NCI-H2107 treated with DMSO at 0.1 percent for 48 hours (cell line): Measurements from ENCODE around the gene CHN1.

Experiments used
- DNase-seq: peaks from one replicate; lab custom pipeline; 2025; ENCODE audit not compliant: unreplicated experiment; lab: John Stamatoyannopoulos, UW

Gene CHN1

DNA sequence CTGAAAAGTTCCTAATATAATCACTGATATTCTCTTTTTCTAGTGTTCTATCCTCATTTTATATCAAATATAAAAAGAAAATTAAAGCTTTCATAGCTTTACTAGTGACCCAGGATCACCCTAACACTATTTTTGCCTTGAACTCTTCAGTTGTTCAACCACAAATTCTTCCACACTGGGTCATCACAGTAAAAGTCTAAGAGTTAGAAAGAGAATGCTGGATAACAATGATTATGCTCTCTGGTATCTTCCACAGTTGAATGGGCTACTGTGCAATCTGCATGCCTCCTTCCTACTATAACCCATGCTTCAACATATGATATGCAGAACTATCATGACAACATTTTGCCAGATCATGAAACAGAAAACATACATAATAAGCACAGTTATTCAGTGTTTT, 32.3 kb downstream of the CHN1 start:
- no peak for DNase-seq

DNA sequence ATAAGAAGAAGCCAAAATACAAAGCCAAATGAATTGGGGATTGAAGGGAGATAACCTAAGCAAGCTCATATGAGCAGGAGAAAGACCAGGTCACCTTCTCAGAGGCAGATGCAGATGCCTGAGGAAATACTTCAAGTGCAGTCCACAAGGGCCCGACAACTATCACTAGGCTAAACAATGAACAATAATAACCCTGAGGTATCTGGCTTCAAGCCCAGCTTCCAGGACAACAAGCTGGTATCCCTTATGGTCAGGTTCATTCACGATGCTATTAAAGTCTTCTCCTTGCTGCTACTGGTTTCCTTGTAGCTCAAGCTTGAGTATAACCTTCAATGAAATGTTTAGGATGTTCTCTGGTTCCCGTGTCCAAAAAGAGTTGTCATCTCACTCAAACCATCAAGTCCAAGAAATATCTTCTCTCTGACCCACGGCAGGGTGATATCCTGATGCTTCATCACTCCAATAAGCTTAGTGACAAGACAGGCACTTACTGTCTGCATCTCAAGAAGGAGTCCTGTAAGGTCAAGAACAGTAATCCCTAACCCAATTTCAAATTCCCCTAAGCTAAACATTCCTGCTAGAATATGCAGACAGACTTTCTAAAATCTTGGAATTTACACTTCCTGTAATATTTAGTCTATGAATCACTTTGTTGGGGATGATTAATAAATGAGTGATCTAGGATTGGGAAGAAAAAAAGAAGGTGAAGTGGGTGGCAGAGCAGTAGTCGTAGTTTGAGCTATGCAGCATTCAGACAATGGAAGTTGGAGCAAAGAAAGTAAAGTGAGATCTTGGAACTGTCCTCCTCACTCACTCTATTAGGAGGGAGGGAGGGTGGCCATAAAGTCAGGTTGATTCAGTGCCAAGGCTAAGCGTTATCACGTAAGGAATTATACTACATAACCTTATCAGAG, 33.1 kb downstream of the CHN1 start:
- no peak for DNase-seq

DNA sequence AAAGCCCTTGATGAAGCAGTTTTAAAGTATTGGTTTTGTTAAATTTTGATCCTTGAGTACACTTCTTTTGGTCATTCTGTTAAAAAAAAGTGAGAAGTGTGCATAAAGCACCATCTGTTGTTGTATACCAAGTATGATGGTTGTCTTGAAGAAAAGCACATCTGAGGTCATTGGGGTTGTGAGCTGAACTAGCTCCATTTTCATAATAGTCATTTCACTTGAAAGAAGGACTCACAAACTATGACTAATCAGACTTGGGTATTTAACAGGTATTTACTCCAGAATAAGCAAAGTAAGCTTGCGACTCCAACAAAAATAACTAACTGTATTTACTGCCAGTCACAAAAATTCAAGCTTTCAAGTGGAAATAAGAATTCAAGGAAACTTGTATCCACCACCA, 35.1 kb downstream of the CHN1 start:
- no peak for DNase-seq

DNA sequence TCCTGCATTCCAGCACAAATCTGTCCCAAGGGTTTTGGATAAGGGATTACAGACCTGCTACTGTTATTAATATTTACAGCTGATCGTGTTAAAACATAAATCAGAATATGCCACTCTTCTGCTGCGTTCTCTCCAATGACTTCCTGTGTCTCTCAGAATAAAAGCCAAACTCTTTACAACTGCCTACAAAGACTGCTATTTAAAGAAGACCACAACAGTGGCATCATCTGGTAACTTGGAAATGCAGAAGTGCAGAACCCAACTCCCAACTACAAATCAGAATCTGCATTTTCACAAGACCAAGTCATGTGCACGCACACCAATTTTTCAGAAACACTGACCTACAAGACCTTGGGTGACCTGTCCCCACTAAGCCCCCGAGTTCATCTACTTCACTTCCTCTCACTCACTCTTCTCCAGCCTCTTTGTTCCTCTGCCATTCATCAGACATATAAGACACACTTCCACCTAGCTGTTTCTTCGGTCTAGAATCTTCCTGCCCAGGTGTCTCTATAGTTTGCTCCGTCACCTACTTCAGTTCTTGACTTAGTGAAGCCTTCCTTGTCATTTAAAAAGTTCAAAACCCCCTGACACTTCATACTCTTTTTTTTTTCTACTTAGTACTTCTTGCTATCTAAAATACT, 36.0 kb downstream of the CHN1 start:
- DNase-seq = no peak

DNA sequence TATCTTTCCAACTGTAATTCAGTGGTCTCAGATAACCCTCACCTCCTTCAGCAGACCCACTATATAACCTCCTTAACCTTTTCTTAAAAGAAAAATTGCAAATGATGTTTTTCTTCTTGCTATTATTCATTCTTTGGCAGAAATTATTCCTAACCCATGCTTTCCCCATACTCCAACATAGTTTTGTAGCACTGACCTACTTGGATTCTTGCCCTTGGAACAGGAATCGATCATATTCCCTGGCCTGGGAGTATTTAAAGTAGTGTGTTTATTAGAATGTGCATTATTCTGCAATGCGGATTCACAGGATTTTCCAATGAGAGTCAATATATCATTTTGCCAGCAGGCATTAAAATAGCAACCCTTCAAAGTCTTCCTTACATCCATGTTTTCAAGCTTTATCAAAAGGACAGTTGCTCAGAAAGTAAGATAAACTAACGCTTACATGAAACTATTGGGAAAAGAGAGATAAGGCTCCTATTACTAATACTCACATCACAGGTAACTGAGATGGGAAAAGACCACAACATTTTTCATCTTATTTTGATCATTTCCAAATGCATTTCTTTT, 37.4 kb downstream of the CHN1 start:
- DNase-seq = no peak

DNA sequence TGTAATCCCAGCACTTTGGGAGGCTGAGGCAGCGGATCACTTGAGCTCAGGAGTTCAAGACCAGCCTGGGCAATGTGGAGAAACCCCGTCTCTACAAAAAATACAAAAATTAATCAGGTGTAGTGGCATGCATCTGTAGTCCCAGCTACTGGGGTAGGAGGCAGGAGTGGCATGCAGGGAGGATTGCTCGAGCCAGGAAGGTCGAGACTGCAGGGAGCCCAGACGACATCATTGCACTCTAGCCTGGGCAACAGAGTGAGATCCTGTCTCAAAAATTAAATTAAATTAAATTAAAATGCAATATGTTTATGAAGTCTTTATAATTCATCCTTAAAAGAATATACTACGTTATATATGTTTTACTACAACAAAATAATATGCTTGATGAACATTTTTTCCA, 38.1 kb downstream of the CHN1 start:
- no peak for DNase-seq

DNA sequence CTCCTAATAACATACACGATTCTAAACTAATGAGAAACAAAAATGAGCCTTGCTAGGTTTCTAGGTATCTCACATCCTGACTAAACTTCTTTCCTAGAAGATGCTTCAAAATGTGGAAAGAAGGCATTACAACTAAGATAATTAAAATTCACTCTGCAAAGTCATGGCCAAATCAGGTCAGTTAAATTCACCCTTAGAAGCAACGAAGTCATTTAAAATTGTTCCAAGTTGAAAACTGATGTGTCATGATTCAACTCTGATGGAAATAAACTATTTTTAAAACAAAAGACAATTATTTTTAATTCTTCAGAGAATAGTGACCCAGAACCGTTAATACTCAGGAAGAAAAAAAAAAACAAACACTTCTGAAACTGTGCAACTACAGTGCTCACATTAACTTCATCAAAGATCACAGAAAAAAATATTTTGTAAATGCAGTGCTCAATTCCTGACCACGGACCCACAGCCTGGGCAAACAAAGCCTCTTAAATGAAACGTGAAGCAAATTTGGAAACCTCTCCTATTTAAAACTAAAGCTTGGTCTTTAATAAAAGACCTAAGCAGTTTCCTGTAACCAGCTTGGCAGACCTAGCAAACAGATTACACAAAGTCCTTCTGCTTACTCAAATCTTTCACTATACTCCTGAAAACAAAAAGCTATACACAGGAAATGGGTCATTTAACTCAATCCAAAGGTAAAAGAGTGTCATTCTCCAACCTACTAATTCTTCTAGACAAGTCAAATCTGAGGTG, 39.0 kb downstream of the CHN1 start:
- DNase-seq = no peak

DNA sequence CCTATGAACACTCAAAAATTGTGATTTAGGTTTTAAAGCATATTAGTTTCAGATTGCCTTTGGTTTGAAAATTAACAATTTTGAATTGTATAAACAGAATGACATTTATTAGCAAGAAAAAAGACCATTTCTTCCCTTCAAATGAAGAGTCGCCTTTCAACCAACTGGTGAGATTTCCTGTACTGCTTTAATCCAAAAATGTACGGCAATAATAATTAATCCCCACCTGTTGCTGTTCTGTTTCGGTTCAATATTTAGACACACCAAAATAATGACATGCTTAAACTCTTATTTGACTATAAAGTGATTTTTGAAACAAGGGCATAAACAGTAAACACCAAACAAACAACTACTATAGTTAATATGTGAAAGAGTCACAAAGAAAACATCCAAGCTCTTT, 39.6 kb downstream of the CHN1 start:
- DNase-seq = no peak

DNA sequence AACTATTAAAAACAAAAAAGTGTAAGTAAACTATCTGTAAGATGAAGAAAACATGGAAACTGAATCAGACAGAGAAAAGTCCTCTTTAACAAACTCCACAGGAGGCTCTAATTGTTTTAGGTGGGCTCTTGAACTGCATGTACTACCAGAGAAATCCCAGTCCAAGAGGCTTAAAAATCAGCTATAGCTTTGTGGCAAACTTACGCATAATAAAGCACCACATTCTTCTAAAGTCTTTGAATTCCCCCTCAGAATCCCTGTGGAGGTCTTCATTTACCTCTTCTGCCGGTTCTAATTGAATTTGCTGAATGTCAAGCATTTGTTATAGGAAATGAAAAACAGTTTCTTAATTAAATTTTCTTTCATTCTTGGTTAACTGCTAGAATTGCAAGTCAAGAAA, 40.8 kb downstream of the CHN1 start:
- no peak for DNase-seq

DNA sequence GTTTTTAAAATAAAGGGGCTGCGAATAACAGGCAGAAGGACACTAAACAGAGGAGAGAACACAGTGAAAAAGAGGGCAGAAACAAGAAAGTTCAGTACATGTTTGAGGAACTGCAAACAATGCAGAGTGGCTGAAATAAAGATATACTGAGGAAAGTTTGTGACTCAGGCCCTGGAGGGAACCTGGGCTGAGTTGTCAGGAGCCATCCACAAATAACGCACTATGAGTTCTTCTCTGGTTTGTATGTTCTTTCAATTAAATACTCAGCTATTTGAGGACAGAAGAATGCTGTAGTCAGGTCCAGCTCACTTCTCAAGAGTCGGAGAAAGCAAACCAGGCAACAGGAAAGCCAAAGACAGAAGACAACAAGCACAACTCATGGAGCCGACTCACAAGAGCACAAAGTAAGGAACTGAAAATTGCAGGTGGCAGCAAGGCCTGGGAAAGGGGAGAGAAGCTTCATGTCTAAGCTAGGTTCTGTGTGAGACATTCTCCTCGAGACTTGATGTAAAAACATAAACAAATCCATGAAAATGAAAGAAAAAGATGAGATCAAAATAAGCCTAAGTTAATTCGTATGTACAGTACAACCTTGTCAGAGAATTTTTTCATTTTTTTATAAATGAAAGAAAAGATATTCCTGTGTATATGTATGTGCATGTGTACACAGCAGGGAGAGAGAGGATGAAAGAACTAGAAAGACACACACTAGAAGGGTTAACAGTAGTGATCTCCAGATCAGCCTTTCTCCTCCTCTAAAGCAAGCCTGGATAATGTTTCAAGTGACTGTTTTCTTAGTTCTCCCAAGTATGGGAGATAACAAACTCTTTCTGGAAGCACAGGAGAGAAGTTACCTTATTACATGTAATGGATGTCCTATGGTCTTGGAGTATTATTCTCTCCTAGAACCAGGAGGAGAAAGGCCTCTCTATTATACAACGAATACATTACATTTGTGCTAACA, 41.5 kb downstream of the CHN1 start:
- no peak for DNase-seq

DNA sequence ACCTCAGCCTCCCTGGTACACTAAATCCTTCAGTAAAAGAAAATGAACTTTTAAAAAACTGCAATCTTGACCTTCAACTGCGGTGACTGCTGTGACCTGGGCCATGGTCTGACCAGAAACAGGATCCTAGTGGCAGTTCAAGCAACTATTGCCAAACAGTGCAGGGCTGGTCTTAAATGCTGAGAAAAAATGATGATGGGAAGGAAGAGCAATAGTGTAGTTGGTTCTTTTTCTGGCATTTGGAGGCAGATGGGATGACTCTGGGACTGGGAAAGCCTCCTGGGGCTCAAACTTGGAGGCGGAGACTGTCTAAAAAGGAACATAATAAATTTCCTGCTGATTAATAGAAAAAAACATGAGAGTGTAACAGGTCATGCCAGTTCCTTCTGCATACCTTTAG, 45.4 kb downstream of the CHN1 start:
- DNase-seq = no peak

DNA sequence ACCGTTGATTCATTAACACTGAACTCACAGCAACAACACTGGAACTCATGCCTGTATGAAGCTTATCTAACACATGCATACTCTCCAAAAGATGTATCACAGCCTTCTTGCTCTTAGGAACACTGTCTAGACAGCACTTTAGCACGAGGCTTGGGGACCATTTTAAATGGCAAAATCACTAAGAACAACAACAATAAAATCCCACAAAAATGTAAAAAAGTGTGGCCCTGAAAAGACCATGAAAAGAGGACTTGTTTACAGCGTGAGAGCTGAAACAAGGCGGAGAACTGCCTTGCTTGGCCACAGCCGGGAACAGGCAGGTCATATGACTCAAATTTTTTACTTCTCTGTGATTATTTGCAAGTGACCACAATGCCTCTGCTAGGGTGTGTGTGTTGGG, 48.1 kb downstream of the CHN1 start:
- DNase-seq = no peak

DNA sequence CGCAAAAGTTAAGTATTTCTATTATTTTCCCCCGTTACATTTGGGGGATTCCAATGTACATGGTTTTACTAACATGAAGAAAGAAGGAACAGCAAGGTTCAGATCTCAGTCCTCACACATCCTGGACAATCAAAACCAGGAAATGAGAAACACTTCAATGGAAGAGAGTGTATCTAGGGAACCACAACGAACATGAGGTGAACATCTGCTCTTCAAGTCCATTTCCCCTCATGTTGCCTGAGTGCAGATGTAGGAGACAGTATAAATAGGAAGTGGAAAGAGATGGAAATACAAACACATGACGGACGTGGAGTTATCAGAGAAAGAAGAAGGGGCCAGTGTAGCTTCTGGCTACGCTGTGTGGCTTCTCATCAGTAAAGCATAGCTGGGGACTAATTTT, 52.6 kb downstream of the CHN1 start:
- no peak for DNase-seq

DNA sequence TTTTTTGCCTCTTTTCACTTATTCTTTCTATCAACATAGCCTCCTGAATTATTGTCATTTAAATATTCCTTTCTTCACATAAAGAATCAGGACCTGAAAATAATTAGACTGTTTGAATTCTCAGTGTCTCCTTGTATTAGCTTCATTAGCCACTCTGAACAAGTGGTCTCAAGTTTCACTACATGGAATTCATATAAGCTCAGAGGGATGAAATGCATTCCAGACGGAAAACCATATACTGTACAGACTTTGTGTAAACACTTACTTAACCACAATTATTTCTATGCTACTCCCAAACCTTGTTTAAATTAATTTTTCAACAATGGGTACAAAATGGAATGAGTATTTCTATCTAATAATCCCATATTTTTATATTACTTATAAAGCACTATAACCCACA, 53.4 kb downstream of the CHN1 start:
- DNase-seq = peak; percentile 34

DNA sequence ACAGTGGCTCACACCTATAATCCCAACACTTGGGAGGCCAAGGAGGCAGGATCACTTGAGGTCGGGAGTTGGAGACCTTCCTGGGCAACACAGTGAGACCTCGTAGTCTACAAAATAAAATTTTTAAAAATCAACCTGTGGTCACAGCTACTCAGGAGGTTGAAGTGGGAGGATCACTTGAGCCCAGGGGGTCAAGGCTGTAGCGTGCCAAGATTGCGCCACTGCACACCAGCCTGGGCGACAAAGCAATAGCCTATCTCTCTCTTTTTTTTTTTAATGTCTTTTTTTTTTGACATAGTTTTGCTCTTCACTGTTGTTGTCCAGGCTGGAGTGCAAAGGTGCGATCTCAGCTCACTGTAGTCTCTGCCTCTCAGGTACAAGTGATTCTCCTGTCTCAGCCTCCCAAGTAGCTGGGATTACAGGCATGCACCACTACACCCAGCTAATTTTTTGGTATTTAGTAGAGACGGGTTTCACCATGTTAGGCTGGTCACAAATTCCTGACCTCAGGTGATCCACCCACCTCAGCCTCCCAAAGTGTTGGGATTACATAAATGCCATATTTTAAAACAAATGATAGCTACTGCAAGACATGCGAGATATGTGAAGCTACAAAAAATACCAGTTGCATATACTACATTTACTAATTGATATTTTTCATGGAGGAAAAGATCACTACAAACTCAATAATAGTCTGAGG, 55.0 kb downstream of the CHN1 start:
- no peak for DNase-seq

DNA sequence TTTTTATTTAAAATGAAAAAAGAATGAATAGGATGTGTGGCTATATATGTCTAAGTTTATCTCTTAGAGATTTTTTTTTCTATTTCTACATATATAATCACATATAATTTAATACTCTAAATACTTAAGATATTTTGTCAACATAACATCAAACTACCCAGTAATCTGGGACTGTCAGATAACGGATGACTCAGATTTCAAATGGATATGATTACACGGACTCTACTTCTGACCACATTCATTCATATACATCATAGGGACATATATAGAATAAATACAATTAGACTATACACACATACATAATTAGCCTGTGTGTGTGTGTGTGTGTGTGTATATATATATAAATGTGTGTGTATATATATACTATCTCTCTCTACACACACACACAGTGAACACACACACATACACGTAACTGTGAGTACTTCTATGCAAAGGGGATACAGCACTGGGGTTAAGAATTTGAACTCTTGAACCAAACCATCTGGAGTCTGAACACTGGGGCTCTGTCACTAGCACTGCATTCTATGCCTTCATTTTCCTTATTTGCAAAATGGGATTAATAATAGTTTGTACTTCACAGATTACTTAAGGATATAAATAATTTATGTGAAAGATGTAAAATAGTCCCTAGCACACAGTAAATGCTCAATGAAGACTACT, 59.5 kb downstream of the CHN1 start:
- no peak for DNase-seq

DNA sequence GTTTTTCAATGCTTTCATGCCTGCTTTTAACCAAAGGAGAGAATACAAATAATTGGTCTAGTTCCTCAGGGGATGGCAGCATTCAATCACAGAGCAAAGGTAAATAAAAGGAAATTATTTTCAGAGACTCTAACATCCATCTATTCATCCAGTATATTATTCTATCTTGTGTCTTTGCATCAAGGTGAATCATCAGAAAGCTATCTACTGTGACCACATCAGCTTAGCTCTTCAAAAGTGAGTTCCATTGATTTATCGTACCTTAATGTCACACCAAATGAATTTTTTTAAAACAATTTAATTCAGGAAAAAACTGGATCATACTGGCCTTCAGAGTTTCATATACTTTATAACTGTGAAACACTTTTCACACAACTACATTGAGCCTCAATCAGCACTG, 66.1 kb downstream of the CHN1 start:
- no peak for DNase-seq

DNA sequence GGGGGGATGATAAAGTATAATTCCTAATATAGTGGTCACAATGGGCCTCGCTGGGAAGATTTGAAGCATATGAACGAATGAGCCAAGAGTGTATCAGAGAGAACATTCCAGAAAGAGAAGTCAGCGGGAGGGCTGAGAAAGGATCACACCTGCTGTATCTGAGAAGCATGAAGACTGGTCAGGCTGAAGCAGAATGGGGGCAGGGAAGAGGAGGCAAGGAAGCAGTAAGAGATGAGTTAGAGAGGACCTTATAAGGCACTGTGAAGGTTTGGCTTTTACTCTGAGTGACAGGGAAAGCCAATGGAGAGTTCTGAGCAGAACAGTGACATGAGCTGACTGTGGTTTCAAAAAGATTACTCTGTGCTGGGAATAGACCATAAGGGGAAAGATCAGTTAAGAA, 73.5 kb downstream of the CHN1 start:
- no peak for DNase-seq

DNA sequence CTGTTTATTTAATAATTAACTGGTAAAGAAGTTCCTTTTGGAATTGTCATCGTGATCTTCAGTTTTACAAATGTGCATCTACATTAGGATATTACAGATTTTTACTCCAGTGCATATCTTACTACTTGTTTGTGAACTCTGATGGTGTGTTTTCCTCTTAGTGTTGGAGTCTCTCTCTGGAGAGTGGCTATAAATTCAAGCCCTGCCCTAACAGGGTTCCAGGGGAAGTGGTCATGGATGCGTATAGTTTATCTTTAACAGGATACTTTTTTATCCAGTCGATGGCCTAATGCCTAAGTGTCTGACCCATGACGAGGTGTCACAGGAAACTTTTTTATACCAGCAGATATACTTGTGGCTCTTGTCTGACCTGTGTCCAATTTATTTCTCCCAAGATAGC, 75.4 kb downstream of the CHN1 start:
- no peak for DNase-seq
